NCI-H510A treated with DMSO at 0.1 percent for 48 hours (cell line): ENCODE data around the gene CIZ1.
"Not testable (repeated sequence)": the region's sequence is repeated elsewhere in the genome, so short reads cannot be mapped to it uniquely, and the experiment has no call there.

ENCODE experiments used
- DNase-seq: peaks from one replicate; lab custom pipeline; 2025; lab: John Stamatoyannopoulos, UW

The CIZ1 gene

GRCh38 chr9:128190013-128190412, 1.4 kb downstream of the CIZ1 start:
- DNase-seq = no peak

GRCh38 chr9:128188209-128188608, 3.2 kb downstream of the CIZ1 start:
- no peak for DNase-seq

GRCh38 chr9:128187361-128187760, 4.0 kb downstream of the CIZ1 start:
- no peak for DNase-seq

- no peak for DNase-seq
Measured at GRCh38 chr9:128185979-128186965, 5.1 kb downstream of the CIZ1 start.

GRCh38 chr9:128182893-128183588, 8.3 kb downstream of the CIZ1 start:
- DNase-seq = no peak

- DNase-seq = not testable (repeated sequence)
Measured at GRCh38 chr9:128181480-128181879, 9.9 kb downstream of the CIZ1 start.

GRCh38 chr9:128180447-128180846, 10.9 kb downstream of the CIZ1 start:
- DNase-seq = no peak

DNA sequence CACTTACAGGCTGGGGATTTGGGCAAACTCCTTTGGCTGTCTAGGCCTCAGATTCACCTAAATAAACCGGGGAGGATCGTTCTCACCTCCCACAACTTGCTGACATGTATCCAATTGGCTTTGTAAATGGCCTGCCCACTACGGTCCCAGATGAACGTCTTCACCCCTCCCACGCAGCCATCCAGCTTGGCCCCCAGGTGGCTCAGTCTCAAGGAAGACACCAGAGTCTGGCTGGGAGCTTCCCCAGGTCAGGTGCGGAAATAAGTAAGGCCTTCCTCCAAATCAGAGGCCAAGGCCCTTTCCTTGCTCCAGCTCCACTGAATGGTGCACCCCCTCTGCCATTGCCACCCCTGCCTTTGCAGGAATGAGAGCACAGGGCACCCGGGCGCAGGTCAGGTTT, 11.4 kb downstream of the CIZ1 start:
- DNase-seq = no peak

DNA sequence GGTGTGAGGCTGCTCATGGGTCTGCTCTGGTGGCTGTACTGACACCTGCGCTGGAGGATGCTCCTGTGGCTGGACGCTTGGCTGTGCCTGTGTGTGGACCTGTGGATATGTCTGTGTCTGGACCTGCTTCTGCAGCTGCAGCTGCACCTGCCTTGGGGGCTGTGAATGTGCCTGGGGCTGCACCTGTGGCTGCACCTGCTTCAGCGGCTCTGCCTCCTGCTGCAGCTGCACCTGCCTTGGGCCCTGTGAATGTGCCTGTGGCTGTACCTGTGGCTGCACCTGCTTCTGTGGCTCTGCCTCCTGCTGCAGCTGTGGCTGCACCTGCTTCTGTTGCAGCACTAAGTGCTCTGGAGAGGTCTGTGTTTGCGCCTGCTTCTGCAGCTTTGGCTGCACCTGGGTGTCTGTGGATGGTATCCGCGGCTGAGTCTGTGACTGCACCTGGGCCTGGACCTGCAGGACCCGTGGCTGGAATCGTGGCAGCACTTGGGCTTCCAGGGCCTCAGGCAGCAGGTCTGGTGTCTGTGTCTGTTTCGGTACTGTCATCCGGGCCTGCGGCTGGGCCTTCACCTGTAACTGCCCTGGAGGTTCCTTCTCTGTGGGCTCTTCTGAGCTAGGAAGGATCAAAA, 12.5 kb downstream of the CIZ1 start:
- no peak for DNase-seq

GRCh38 chr9:128175726-128176125, 15.6 kb downstream of the CIZ1 start:
- DNase-seq = no peak

GRCh38 chr9:128175102-128175563, 16.2 kb downstream of the CIZ1 start:
- no peak for DNase-seq

- DNase-seq = no peak
Measured at GRCh38 chr9:128174062-128174461, 17.3 kb downstream of the CIZ1 start.

GRCh38 chr9:128169925-128170324, 21.4 kb downstream of the CIZ1 start:
- no peak for DNase-seq

DNA sequence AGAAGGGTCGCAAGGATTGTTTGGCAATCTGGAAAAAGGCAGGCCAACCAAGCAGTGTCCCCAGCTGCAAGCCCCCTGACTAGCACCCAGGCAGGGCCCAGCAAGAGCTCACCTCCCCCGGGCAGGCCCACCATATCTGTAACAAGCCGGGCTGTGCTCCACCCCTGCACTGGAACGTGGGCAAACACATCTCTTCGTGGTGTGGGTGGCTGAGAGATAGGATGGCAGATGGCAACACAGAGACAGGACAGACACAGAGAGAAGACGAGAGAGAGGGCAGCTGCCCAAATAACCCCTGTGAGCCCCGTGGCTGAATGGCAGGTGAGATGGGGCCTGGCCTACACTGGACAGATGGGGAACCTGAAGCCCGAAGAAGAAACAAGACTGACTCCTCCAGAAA, 21.9 kb downstream of the CIZ1 start:
- no peak for DNase-seq

DNA sequence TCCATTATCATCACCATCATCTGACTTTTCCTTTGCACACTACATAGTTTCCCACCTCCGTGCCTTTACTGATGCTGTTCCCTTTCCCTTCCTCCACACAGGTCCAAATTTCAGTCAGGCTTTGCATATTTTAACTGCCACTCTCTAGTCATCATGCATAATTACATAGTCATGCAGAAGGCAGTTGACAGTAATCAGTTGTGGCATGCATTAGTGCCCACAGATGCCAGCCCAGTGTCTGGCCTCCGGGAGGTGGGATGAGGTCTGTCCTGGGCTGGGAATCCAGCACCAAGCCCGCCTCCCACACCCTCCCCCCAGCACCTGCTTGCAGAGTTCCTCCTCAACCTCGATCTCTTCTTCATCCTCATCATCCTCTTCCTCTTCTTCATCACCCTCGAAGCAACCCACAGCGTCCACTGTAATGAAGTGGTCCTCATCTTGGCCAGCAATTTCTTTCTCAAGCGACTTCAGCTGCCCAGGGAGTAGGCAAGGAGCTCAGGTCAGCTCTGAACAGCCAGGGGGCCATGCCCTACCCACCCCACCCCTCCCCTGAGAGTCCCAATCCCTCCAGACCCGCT, 22.6 kb downstream of the CIZ1 start:
- no peak for DNase-seq

DNA sequence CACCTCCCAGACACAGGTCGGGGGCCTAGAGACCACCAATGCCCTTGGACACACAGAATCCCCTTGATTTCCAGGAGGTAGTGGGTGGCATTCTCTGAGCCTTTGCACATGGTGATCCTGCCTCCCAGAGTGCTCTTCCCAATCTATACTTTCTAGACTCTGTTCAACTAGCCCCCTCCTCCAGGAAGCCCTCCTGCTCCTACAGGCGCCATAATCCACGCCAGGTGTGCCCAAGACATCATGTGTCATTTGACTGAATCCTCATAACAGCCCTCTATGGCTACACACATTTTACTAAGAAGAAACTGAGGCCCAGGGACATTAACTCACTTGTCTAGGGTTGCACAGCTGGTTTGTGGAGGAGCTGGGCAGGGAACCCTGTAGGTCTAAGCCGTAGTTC, 24.2 kb downstream of the CIZ1 start:
- no peak for DNase-seq

- no peak for DNase-seq
Measured at GRCh38 chr9:128166169-128166568, 25.2 kb downstream of the CIZ1 start.

DNA sequence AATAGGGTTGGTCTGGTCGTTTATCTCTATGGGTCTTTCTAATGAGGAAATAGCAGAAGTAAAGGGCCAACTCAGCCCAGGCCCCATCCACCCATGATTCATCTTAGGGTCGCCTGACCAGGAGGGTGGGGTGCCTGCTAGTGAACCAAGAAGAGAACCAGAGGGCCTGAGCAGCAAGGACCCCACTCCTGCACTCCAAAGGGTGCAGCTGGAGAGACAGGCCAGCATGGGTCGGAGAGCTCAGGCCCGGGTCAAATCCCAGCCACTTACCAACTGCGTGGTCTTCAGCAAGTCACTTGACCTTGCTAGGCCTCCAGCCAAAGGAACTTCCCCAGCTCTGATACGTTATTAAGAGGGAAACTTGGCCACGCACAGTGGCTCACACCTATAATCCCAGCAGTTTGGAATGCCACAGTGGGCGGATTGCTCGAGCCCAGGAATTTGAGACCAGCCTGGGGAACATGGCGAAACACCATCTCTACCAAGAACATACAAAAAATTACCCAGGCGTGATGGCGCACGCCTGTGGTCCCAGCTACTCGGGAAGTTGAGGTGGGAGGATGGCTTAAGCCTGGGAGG, 27.0 kb downstream of the CIZ1 start:
- no peak for DNase-seq

GRCh38 chr9:128163523-128164306, 27.7 kb downstream of the CIZ1 start:
- no peak for DNase-seq

- no peak for DNase-seq
Measured at GRCh38 chr9:128163027-128163515, 28.3 kb downstream of the CIZ1 start.
